LNCAP (cell line): ENCODE measurements around the gene GBE1.

Experiments
- TF ChIP-seq, protein P1 (sequence below): fragments of 450-650 bp; IDR thresholded peaks from 2 replicates; pipeline ENCODE4 v1.5.1; 2017; ENCODE audit warnings: mild to moderate bottlenecking

Gene GBE1

DNA sequence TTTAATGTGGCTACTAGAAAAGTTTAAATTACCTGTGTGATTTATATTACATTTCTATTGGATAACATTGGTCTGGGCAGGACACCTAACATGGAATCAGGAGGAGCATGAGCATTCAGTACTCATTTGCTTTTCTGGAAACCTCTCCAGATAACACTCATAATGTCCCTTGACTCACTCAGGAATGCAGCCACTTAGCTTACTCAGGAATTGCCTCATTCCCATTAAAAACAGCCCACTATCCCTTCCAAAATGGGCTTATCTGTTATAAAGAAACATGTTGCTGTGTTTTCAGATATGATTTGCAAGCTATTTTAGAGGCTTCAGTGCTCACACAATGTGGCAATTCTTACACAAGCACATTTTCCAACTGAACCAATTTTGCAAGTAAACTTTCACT lies 17.1 kb downstream of the GBE1 start:
- TF ChIP-seq, protein P1, sequence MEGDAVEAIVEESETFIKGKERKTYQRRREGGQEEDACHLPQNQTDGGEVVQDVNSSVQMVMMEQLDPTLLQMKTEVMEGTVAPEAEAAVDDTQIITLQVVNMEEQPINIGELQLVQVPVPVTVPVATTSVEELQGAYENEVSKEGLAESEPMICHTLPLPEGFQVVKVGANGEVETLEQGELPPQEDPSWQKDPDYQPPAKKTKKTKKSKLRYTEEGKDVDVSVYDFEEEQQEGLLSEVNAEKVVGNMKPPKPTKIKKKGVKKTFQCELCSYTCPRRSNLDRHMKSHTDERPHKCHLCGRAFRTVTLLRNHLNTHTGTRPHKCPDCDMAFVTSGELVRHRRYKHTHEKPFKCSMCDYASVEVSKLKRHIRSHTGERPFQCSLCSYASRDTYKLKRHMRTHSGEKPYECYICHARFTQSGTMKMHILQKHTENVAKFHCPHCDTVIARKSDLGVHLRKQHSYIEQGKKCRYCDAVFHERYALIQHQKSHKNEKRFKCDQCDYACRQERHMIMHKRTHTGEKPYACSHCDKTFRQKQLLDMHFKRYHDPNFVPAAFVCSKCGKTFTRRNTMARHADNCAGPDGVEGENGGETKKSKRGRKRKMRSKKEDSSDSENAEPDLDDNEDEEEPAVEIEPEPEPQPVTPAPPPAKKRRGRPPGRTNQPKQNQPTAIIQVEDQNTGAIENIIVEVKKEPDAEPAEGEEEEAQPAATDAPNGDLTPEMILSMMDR = no peak

DNA sequence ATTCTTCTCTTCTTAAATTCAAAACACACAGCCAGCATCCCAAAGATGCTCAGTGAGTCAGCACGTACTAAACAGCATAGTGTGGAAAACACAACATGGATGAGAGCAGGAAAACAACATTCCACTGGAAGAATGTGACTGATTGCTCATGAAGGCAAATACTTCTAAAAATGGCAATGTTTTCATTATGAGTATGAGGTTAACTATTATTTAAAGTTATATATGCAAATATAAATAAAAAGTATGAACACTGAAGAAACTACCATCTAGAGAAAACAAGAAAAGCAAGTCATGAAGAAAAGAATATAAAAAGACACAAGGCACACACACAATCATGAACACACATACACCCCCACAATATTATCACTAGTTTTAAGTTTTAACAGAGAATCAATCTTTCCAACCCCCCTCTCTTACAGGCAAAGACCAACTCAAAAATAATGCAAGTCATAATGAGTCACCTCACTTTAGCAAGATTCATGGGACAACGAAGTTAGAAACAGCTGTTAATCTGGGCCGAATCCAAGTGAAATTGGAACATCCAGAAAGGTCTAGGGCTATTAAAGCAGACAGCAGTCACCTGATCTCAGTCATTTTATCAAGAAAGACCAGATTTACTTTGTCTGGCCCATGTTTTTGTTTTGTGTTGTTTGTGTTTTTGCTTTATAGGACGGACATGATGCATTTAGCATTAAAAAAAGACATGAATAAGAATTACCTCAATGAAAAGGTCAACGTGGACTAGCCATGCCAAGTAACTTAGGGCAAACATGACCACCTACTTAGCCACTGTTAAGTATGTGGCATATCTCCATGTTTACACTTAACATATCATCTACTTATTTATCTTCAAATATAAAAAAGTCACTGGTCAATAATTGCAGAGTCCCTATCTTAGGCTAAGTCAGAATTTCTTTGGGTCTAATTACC lies 18.1 kb downstream of the GBE1 start:
- TF ChIP-seq, protein P1 = no peak

DNA sequence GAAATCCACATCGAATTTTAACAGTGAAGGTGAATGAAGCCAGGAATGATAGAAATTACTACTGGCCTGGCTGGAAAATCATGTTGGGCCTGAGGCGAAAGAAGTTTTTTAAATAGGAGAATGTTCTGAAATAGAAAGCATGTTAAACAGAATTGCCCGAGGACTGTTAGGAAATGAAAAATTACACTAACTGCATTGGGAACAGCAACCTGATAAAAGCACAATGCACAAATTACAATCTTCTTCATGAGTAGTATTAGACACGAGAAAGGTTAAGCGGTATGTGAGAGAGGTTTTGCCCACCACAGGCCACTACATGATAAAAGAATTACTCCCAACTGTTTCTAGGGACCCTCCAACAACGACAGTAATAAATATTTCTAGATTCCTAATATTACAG lies 18.9 kb downstream of the GBE1 start:
- TF ChIP-seq, protein P1 = no peak

DNA sequence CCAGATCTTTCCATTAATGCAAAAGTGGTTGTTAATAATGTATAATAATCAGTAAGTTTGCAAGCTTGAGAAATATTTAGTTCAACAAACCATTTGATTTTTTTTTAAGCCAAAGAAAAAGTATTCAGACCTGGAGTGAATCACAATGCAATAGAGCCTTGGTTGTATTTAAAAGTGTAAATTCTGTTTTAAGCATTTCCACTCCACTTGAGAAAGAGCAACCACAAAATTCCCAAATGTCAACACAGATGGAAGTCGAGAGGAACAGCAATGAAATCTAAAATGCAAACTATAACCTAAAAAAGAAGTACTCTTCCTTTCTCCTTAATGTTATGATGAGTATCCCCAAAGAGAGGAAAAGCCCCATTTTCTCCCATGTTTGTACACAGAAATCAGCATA lies 20.2 kb downstream of the GBE1 start:
- TF ChIP-seq, protein P1 = no peak

DNA sequence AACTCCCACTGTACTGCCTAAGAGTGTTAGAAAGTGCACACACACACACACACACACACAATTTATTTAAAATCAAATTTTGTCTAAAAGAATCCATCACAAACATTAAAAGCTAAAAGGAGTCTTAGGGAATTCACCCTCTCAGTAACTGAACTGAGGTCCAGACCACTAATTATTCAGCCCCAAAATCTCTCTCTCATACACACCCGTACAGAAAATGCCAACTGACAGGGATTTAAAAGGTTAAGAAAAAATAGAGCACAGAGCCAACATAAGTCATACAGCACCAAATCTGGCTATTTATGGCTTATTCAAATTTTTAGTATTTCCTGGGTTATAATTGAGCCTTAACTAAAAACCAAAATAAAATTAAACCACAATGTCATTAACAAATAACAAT lies 20.7 kb downstream of the GBE1 start:
- TF ChIP-seq, protein P1 = no peak

DNA sequence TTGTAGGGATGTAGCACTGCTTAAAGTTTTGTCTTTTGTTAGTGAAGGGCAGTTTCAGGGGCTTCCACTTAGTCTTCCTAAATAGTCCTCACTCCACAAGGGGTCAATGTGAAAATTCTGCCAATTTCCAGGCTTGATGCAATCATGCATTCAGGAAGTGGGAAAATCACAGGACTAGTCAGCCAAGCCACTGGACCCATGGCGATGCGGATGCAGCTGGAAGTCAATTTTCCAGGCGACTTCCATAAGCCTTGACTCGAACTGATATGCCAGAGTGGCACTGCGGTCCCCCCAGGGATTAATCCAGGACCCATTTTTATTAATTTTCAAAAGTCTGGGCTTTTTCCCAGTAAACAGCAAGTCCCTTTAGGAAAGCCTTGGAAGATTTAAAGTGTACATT lies 26.1 kb downstream of the GBE1 start:
- TF ChIP-seq, protein P1 = no peak

DNA sequence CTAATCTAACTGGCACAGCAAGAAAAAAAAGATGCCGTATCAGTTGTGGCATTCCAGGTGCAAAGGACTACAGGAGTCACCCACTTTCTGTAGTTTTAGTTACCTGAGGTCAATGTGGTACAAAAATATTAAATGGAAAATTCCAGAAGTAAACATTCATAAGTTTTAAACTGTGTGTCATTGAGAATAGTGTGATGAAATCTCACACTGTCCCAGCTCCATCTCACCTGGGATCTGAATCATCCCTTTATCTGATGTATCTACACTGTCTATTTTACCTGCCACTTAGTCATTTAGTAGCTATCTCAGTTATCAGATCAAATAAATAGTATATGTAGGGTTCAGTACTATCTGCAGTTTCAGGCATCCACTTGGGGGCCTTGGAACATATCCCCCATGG lies 26.7 kb downstream of the GBE1 start:
- TF ChIP-seq, protein P1 = no peak

DNA sequence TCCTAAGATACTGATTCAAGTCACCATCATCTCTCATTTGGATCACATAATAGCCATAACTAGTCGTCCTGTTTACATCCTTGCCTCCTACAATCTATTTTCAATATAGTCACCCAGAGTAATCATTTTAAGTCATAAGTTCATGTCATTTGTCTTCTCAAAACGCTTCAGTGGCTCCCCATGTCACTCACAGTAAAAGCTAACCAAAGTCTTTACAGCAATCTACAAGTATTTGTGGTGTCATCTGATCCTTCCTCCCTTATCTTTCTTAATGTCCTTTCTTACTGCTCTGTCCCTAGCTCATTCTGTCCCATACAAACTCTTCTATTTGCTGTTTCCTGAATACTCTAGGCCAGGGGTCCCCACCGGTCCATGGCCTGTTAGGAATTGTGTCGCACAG lies 28.8 kb downstream of the GBE1 start:
- TF ChIP-seq, protein P1 = no peak
